Measurements from ENCODE around the gene RAB26. TPM values are rescaled to one million over a fixed set of nuclear protein-coding genes. Genes with fewer than 3 reads are reported as not detected.

RAB26 gene
- total and polyA plus RNA-seq, 2 donors (not counting 1 experiment from before 2014, with no cell fraction given) = 0.43 to 2.0 TPM

GRCh38 chr16:2170080-2170479, 21.7 kb downstream of the RAB26 start:
- DNase-seq (ENCODE audit: low read depth in 2 of 2) = no peak
- H3K4me2 ChIP-seq (ENCODE audit: extremely low read depth, insufficient read depth, low read length) = no peak overlapping the region
- no peak overlapping the region for H3K9ac ChIP-seq (ENCODE audit: insufficient read depth, low read length)
- H3K79me2 ChIP-seq (ENCODE audit: control insufficient read depth, insufficient read depth, low read length) = peaks cover 8% of the 10 kb centered on the region
- no peak overlapping the region for H2AFZ ChIP-seq (ENCODE audit: low read length)
- no peak for TF ChIP-seq CTCF (conservative IDR thresholded peaks at IDR 0.05 in 1 of 2, IDR thresholded peaks at IDR 0.05 in 1 of 2; ENCODE audit: low read depth in 1 of 2, low read length in 2 of 2)
- TF ChIP-seq EZH2 (IDR thresholded peaks at IDR 0.05; ENCODE audit: low read length, missing control alignments) = no peak
- H3K4me1 ChIP-seq (ENCODE audit: control insufficient read depth, extremely low read depth, insufficient read depth, low read length) = no peaks in the 10 kb centered on the region
- H3K27me3 ChIP-seq (ENCODE audit: control insufficient read depth, insufficient read depth, low read length) = no peaks in the 10 kb centered on the region
- H4K20me1 ChIP-seq (ENCODE audit: control insufficient read depth, extremely low read depth, insufficient read depth, low read length) = no peaks in the 10 kb centered on the region
- H3K4me3 ChIP-seq (replicated peaks in 1 of 4; ENCODE audit: control extremely low read depth in 1 of 4, insufficient read depth in 1 of 4, low read depth in 3 of 4, low read length in 4 of 4) = no peak overlapping the region
- H3K27ac ChIP-seq (ENCODE audit: insufficient read depth, low read length) = no peak overlapping the region
- H3K9me3 ChIP-seq (ENCODE audit: control insufficient read depth, insufficient read depth, low read depth, low read length) = no peaks in the 10 kb centered on the region
- H3K36me3 ChIP-seq (ENCODE audit: control insufficient read depth, insufficient read depth, low read length) = peaks cover 41% of the 10 kb centered on the region

GRCh38 chr16:2170587-2171435, 22.4 kb downstream of the RAB26 start:
- DNase-seq (ENCODE audit: low read depth in 2 of 2) = no peak
- no peak overlapping the region for H2AFZ ChIP-seq (ENCODE audit: low read length)
- peaks cover 49% of the 10 kb centered on the region for H3K36me3 ChIP-seq (ENCODE audit: control insufficient read depth, insufficient read depth, low read length)
- no peaks in the 10 kb centered on the region for H3K27me3 ChIP-seq (ENCODE audit: control insufficient read depth, insufficient read depth, low read length)
- H3K79me2 ChIP-seq (ENCODE audit: control insufficient read depth, insufficient read depth, low read length) = peaks cover 3% of the 10 kb centered on the region
- TF ChIP-seq EZH2 (IDR thresholded peaks at IDR 0.05; ENCODE audit: low read length, missing control alignments) (no peak), CTCF (conservative IDR thresholded peaks at IDR 0.05 in 1 of 2, IDR thresholded peaks at IDR 0.05 in 1 of 2; ENCODE audit: low read depth in 1 of 2, low read length in 2 of 2) (no peak)
- H3K9me3 ChIP-seq (ENCODE audit: control insufficient read depth, insufficient read depth, low read depth, low read length) = no peaks in the 10 kb centered on the region
- no peak overlapping the region for H3K9ac ChIP-seq (ENCODE audit: insufficient read depth, low read length)
- H3K4me2 ChIP-seq (ENCODE audit: extremely low read depth, insufficient read depth, low read length) = no peak overlapping the region
- H3K27ac ChIP-seq (ENCODE audit: insufficient read depth, low read length) = no peak overlapping the region
- no peaks in the 10 kb centered on the region for H3K4me1 ChIP-seq (ENCODE audit: control insufficient read depth, extremely low read depth, insufficient read depth, low read length)
- H4K20me1 ChIP-seq (ENCODE audit: control insufficient read depth, extremely low read depth, insufficient read depth, low read length) = no peaks in the 10 kb centered on the region
- H3K4me3 ChIP-seq (replicated peaks in 1 of 4; ENCODE audit: control extremely low read depth in 1 of 4, insufficient read depth in 1 of 4, low read depth in 3 of 4, low read length in 4 of 4) = no peak overlapping the region

GRCh38 chr16:2171601-2172178, 23.3 kb downstream of the RAB26 start:
- Histone ChIP-seq H2AFZ (ENCODE audit: low read length) (no peak overlapping the region), H3K4me2 (ENCODE audit: extremely low read depth, insufficient read depth, low read length) (no peak overlapping the region), H3K4me3 (replicated peaks in 1 of 4; ENCODE audit: control extremely low read depth in 1 of 4, insufficient read depth in 1 of 4, low read depth in 3 of 4, low read length in 4 of 4) (no peak overlapping the region), H3K9me3 (ENCODE audit: control insufficient read depth, insufficient read depth, low read depth, low read length) (no peaks in the 10 kb centered on the region), H3K27me3 (ENCODE audit: control insufficient read depth, insufficient read depth, low read length) (no peaks in the 10 kb centered on the region), H3K36me3 (ENCODE audit: control insufficient read depth, insufficient read depth, low read length) (peaks cover 50% of the 10 kb centered on the region), H3K27ac (ENCODE audit: insufficient read depth, low read length) (no peak overlapping the region), H3K79me2 (ENCODE audit: control insufficient read depth, insufficient read depth, low read length) (no peaks in the 10 kb centered on the region), H3K9ac (ENCODE audit: insufficient read depth, low read length) (no peak overlapping the region), H3K4me1 (ENCODE audit: control insufficient read depth, extremely low read depth, insufficient read depth, low read length) (no peaks in the 10 kb centered on the region), H4K20me1 (ENCODE audit: control insufficient read depth, extremely low read depth, insufficient read depth, low read length) (no peaks in the 10 kb centered on the region)
- TF ChIP-seq EZH2 (IDR thresholded peaks at IDR 0.05; ENCODE audit: low read length, missing control alignments) (no peak), CTCF (conservative IDR thresholded peaks at IDR 0.05 in 1 of 2, IDR thresholded peaks at IDR 0.05 in 1 of 2; ENCODE audit: low read depth in 1 of 2, low read length in 2 of 2) (no peak)
- no peak for DNase-seq (ENCODE audit: low read depth in 2 of 2)
